A172 (cell line): ENCODE measurements around the gene MAEA. TPM values are rescaled to one million over a fixed set of nuclear protein-coding genes. Genes with fewer than 3 reads are reported as not detected.

Experiments
- DNase-seq: peaks from one replicate; pipeline ENCODE4 v3.0.0-alpha.2; 2015; ENCODE audit warnings: low spot score
- total RNA-seq: library from RNA; depleted of rRNA; stranded (reverse); fragments of >200 nt; shearing (Covaris generic); gene quantifications from 2 replicates; pipeline ENCODE4 v1.2.3, GENCODE V29; 2014

MAEA gene
- total RNA-seq, 1 experiment from 2014 or later: 100 TPM

GRCh38 chr4:1353186-1354055 is 63.7 kb downstream of the MAEA start:
- no peak for DNase-seq

- no peak for DNase-seq
These were observed 64.7 kb downstream of the MAEA start for GRCh38 chr4:1354136-1354982.

GRCh38 chr4:1354983-1355275 is 65.2 kb downstream of the MAEA start:
- no peak for DNase-seq

- no peak for DNase-seq
These were observed 65.7 kb downstream of the MAEA start for GRCh38 chr4:1355378-1355777.

- peak; percentile 25 for DNase-seq
These were observed 66.7 kb downstream of the MAEA start for GRCh38 chr4:1356181-1356998.

- no peak for DNase-seq
These were observed 67.9 kb downstream of the MAEA start for GRCh38 chr4:1357356-1358248.

GRCh38 chr4:1358421-1359143 is 68.9 kb downstream of the MAEA start:
- DNase-seq: no peak

- no peak for DNase-seq
These were observed 69.4 kb downstream of the MAEA start for GRCh38 chr4:1359144-1359501.

GRCh38 chr4:1359976-1360375 is 70.3 kb downstream of the MAEA start:
- DNase-seq: no peak

GRCh38 chr4:1360423-1361283 is 71.0 kb downstream of the MAEA start:
- DNase-seq: no peak

GRCh38 chr4:1361431-1361830 is 71.7 kb downstream of the MAEA start:
- no peak for DNase-seq

- no peak for DNase-seq
These were observed 72.4 kb downstream of the MAEA start for GRCh38 chr4:1362046-1362445.

- DNase-seq: no peak
These were observed 72.8 kb downstream of the MAEA start for GRCh38 chr4:1362521-1362920.

- DNase-seq: no peak
These were observed 73.8 kb downstream of the MAEA start for GRCh38 chr4:1363513-1363912.

- DNase-seq: no peak
These were observed 74.5 kb downstream of the MAEA start for GRCh38 chr4:1364217-1364616.

GRCh38 chr4:1364748-1365147 is 75.1 kb downstream of the MAEA start:
- DNase-seq: no peak

- DNase-seq: no peak
These were observed 75.8 kb downstream of the MAEA start for GRCh38 chr4:1365271-1366178.
